H1 (cell line): ENCODE results near the gene CLIC3. TPM values are rescaled to one million over a fixed set of nuclear protein-coding genes. Genes with fewer than 3 reads are reported as not detected.

Source experiments
- CTCF ChIA-PET: fragments of 300-600 bp; sonication (Branson Sonifier 250); formaldehyde crosslinking; loops from one replicate; lab custom pipeline; 2021; ENCODE audit not compliant: partially characterized antibody; lab: Charles Lee
- POLR2A ChIA-PET: fragments of 300-600 bp; sonication (Branson Sonifier 250); formaldehyde crosslinking; loops from one replicate; lab custom pipeline; 2021; ENCODE audit warnings: inconsistent platforms; ENCODE audit not compliant: partially characterized antibody; lab: Charles Lee
- DNase-seq, 2 experiments: peaks; one replicate each; pipeline versions ENCODE4 v3.0.0 to v3.0.0-alpha.2; 2010 to 2022; ENCODE audit warnings: low spot score in 2 of 2, low read depth in 1 of 2, mixed read lengths in 1 of 2
- FAIRE-seq: peaks from 2 replicates; lab custom pipeline; 2011; peaks lifted over from hg19 to GRCh38; lab: Jason Lieb, UNC
- H2AFZ ChIP-seq: 2 replicates; pipeline ENCODE4 v1.8.1; 2012; ENCODE audit warnings: low read length, inconsistent platforms
- H2AK5ac ChIP-seq: 2 replicates; pipeline ENCODE4 v1.6.1; 2013; ENCODE audit warnings: low read depth, low read length
- H2BK120ac ChIP-seq: replicated peaks from 2 replicates; pipeline ENCODE3; 2013; ENCODE audit warnings: low read depth, low read length, inconsistent platforms
- H2BK12ac ChIP-seq: 2 replicates; pipeline ENCODE4 v1.6.1; 2013; ENCODE audit warnings: low read depth, low read length
- H2BK15ac ChIP-seq: 2 replicates; pipeline ENCODE4 v1.6.1; 2013; ENCODE audit warnings: low read length
- H2BK20ac ChIP-seq: 2 replicates; pipeline ENCODE4 v1.6.1; 2013; ENCODE audit warnings: low read length
- H2BK5ac ChIP-seq: 2 replicates; pipeline ENCODE4 v1.6.1; 2013; ENCODE audit warnings: low read depth, low read length
- H3K14ac ChIP-seq: 2 replicates; pipeline ENCODE4 v1.6.1; 2013; ENCODE audit warnings: inconsistent platforms; ENCODE audit not compliant: insufficient read length
- H3K18ac ChIP-seq: 2 replicates; pipeline ENCODE4 v1.6.1; 2013; ENCODE audit warnings: low read length; ENCODE audit errors: extremely low read depth
- H3K23ac ChIP-seq: 2 replicates; pipeline ENCODE4 v1.6.1; 2013; ENCODE audit warnings: inconsistent platforms; ENCODE audit not compliant: insufficient read length
- H3K23me2 ChIP-seq: 2 replicates; pipeline ENCODE4 v1.6.1; 2013; ENCODE audit warnings: low read depth, low read length
- H3K27ac ChIP-seq: 2 replicates; pipeline ENCODE4 v1.6.1; 2011; ENCODE audit warnings: low read depth, low read length, inconsistent platforms
- H3K27me3 ChIP-seq, 4 experiments: replicated peaks in 1 of 4; 1 replicate in 1 of 4; 2 replicates in 3 of 4; pipeline versions ENCODE4 v1.6.1 to v1.8.1; 2011 to 2013; ENCODE audit warnings: low read length in 3 of 4, mild to moderate bottlenecking in 3 of 4, inconsistent platforms in 2 of 4, mixed read lengths in 2 of 4, moderate library complexity in 1 of 4; ENCODE audit not compliant: control insufficient read depth in 3 of 4, insufficient read depth in 3 of 4; ENCODE audit errors: extremely low read depth in 1 of 4
- H3K36me3 ChIP-seq, 4 experiments: 2 replicates each; pipeline versions ENCODE4 v1.6.1 to v1.8.1; 2011 to 2013; ENCODE audit warnings: mild to moderate bottlenecking in 4 of 4, low read length in 3 of 4, moderate library complexity in 2 of 4, control low read depth in 1 of 4, inconsistent platforms in 1 of 4; ENCODE audit not compliant: insufficient read depth in 4 of 4, control insufficient read depth in 2 of 4
- H3K4ac ChIP-seq: replicated peaks from 2 replicates; pipeline ENCODE3; 2013; ENCODE audit warnings: low read length, low read depth, mixed read lengths, inconsistent platforms; ENCODE audit not compliant: insufficient read length
- H3K4me1 ChIP-seq, 4 experiments: replicated peaks in 1 of 4; 1 replicate in 1 of 4; 2 replicates in 3 of 4; pipeline versions ENCODE4 v1.6.1 to v1.8.1; 2011 to 2013; ENCODE audit warnings: low read length in 3 of 4, inconsistent platforms in 2 of 4, mixed read lengths in 1 of 4; ENCODE audit not compliant: insufficient read depth in 4 of 4, control insufficient read depth in 3 of 4
- H3K4me2 ChIP-seq, 2 experiments: 2 replicates each; pipeline versions ENCODE4 v1.6.1 to v1.8.1; 2011 to 2013; ENCODE audit warnings: low read depth in 2 of 2, low read length in 2 of 2, control low read depth in 1 of 2, inconsistent platforms in 1 of 2, mild to moderate bottlenecking in 1 of 2; ENCODE audit not compliant: insufficient read depth in 1 of 2
- H3K4me3 ChIP-seq, 4 experiments: fragments of 200-600, 300-600 bp in 1 of 4; sonication (generic), shearing (Covaris generic), sonication (Bioruptor Twin) in 1 of 4; 2 replicates each; pipeline versions ENCODE4 v1.5.1 to v1.8.1; 2011 to 2016; ENCODE audit warnings: low read length in 4 of 4, low read depth in 3 of 4, control low read depth in 2 of 4, inconsistent platforms in 2 of 4, mild to moderate bottlenecking in 2 of 4, mixed read lengths in 1 of 4, moderate library complexity in 1 of 4; ENCODE audit not compliant: insufficient read depth in 2 of 4; ENCODE audit errors: extremely low read depth in 1 of 4
- H3K56ac ChIP-seq: replicated peaks from 2 replicates; pipeline ENCODE3; 2013; ENCODE audit warnings: low read depth, mild to moderate bottlenecking, mixed read lengths, low read length, inconsistent platforms; ENCODE audit not compliant: insufficient read length
- H3K79me1 ChIP-seq: 2 replicates; pipeline ENCODE4 v1.6.1; 2013; ENCODE audit warnings: low read depth, low read length, control low read depth
- H3K79me2 ChIP-seq, 2 experiments: 2 replicates each; pipeline versions ENCODE4 v1.6.1 to v1.8.1; 2012 to 2013; ENCODE audit warnings: low read length in 2 of 2, mild to moderate bottlenecking in 2 of 2, inconsistent platforms in 1 of 2; ENCODE audit not compliant: insufficient read depth in 2 of 2, control insufficient read depth in 1 of 2
- H3K9ac ChIP-seq, 4 experiments: replicated peaks in 1 of 4; 1 replicate in 1 of 4; 2 replicates in 3 of 4; pipeline versions ENCODE4 v1.6.1 to v1.8.1; 2011 to 2013; ENCODE audit warnings: low read depth in 3 of 4, low read length in 3 of 4, control low read depth in 2 of 4, mild to moderate bottlenecking in 2 of 4, moderate library complexity in 2 of 4, inconsistent platforms in 1 of 4; ENCODE audit errors: extremely low read depth in 1 of 4
- H3K9me3 ChIP-seq, 2 experiments: 2 replicates each; pipeline versions ENCODE4 v1.6.1 to v1.8.1; 2012 to 2013; ENCODE audit warnings: mild to moderate bottlenecking in 2 of 2, moderate library complexity in 2 of 2, control low read depth in 1 of 2, inconsistent platforms in 1 of 2, low read depth in 1 of 2, low read length in 1 of 2, mixed read lengths in 1 of 2; ENCODE audit not compliant: insufficient read depth in 2 of 2
- H4K20me1 ChIP-seq, 2 experiments: replicated peaks in 1 of 2; 2 replicates each; pipeline versions ENCODE3 to v1.8.1; 2011 to 2013; ENCODE audit warnings: inconsistent platforms in 2 of 2, low read length in 2 of 2, mild to moderate bottlenecking in 1 of 2; ENCODE audit not compliant: insufficient read depth in 2 of 2, control insufficient read depth in 1 of 2
- H4K5ac ChIP-seq: 2 replicates; pipeline ENCODE4 v1.6.1; 2013; ENCODE audit warnings: low read length, low read depth, mixed read lengths, inconsistent platforms; ENCODE audit not compliant: insufficient read length
- H4K8ac ChIP-seq: 2 replicates; pipeline ENCODE4 v1.8.0; 2013; ENCODE audit warnings: mild to moderate bottlenecking, moderate library complexity, low read length, inconsistent platforms; ENCODE audit not compliant: insufficient read depth; ENCODE audit errors: extremely low read depth
- H4K91ac ChIP-seq: replicated peaks from 2 replicates; pipeline ENCODE3; 2013; ENCODE audit warnings: low read length, mixed read lengths, inconsistent platforms; ENCODE audit not compliant: insufficient read length
- ATF2 ChIP-seq: IDR thresholded peaks from 2 replicates; pipeline ENCODE4 v1.6.1; 2012; ENCODE audit warnings: low read length, inconsistent platforms
- POLR2AphosphoS5 ChIP-seq: IDR thresholded peaks from 2 replicates; pipeline ENCODE4 v1.6.1; 2011; ENCODE audit warnings: low read depth, low read length
- SAP30 ChIP-seq: fragments of 300-600 bp; sonication (generic); IDR thresholded peaks from 2 replicates; pipeline ENCODE4 v1.7.1; 2012; ENCODE audit warnings: low read length, moderate library complexity, mild to moderate bottlenecking, inconsistent platforms; ENCODE audit not compliant: insufficient read depth, insufficient replicate concordance
- WGBS, 2 experiments: shearing (Covaris generic) in 1 of 2; methylation state at CpG; one replicate each; pipeline versions ENCODE4 v1.1.6 to v1.1.7; 2013 to 2015; ENCODE audit warnings: low lambda C conversion rate in 2 of 2, mixed read lengths in 2 of 2, inconsistent platforms in 1 of 2, low coverage in 1 of 2, missing lambda C conversion rate in 1 of 2; ENCODE audit not compliant: insufficient replicate concordance in 2 of 2, insufficient coverage in 1 of 2, insufficient read length in 1 of 2; ENCODE audit errors: extremely low coverage in 1 of 2, missing lambda C conversion rate in 1 of 2; 5-methylcytosine and 5-hydroxymethylcytosine counted together
- polyA plus RNA-seq, 7 experiments: library from polyadenylated mRNA; depleted of rRNA in 3 of 7; stranded (reverse) in 5 of 7; unstranded in 2 of 7; fragments of >200 nt in 5 of 7; fragments of 200-250 nt in 2 of 7; gene quantifications; 1 replicate in 5 of 7; 2 replicates in 1 of 7; 4 replicates in 1 of 7; pipeline versions ENCODE4 v1.2.1 to v1.2.3, GENCODE V29; 2011 to 2013; ENCODE audit warnings: missing spikeins in 2 of 7, mixed read lengths in 2 of 7
- total RNA-seq: library from RNA; stranded (reverse); fragmentation: NEBNext Ultra II Directional; extraction: Animal tissue kit (Norgen Biotek cat#: 25700); gene quantifications from 2 replicates; pipeline ENCODE4 v1.2.1, GENCODE V29; 2021

Gene CLIC3
- total and polyA plus RNA-seq, 2 of the 8 experiments (the other 6 are each of a cell fraction or from before 2014, with no cell fraction given): 0.12 TPM; not detected in 1

- H3K4me2 ChIP-seq: no peak overlapping the region
- no peak overlapping the region for H3K56ac ChIP-seq
- H4K91ac ChIP-seq: no peak overlapping the region
- no peak overlapping the region for H2AFZ ChIP-seq
- H2BK12ac ChIP-seq: no peak overlapping the region
- H3K18ac ChIP-seq: no peak overlapping the region
- CTCF ChIA-PET: interaction anchor here (1.3 to 5.2 kb wide), 4 partner anchors 11 to 111 kb away, joined by 3 to 21 read pairs (median 6); partner anchors contain the start of genes C8G and FBXW5
- H3K79me1 ChIP-seq: no peaks in the 10 kb centered on the region
- no peak overlapping the region for H3K4ac ChIP-seq
- no peak overlapping the region for H2AK5ac ChIP-seq
- no peak overlapping the region for H2BK20ac ChIP-seq
- no peaks in the 10 kb centered on the region for H3K79me2 ChIP-seq
- H4K5ac ChIP-seq: no peak overlapping the region
- DNase-seq (no peak), FAIRE-seq (no peak)
- H2BK120ac ChIP-seq: no peak overlapping the region
- H3K23me2 ChIP-seq: peaks cover 12% of the 10 kb centered on the region; the same call in 1 of the 2 replicates
- peaks cover 0 to 2% (median under 1%) of the 10 kb centered on the region in 4 experiments; a peak in 2 of 7 replicates for H3K4me1 ChIP-seq
- no peak overlapping the region for H2BK5ac ChIP-seq
- no peaks in the 10 kb centered on the region for H3K9me3 ChIP-seq
- no peaks in the 10 kb centered on the region for H3K27me3 ChIP-seq
- H3K4me3 ChIP-seq: no peak overlapping the region
- no peak overlapping the region for H3K27ac ChIP-seq
- POLR2A ChIA-PET: no interaction called here
- H4K8ac ChIP-seq: no peak overlapping the region
- no peak overlapping the region for H3K9ac ChIP-seq
- H4K20me1 ChIP-seq: peaks cover 0 to 6% of the 10 kb centered on the region in 2 experiments
- H2BK15ac ChIP-seq: no peak overlapping the region
- WGBS, 2 experiments: 89% methylated on average over 9 of the region's 9 CpGs; no CpG with 5 or more reads in 1 of the 2 experiments
- no peak for TF ChIP-seq ATF2
- no peak for TF ChIP-seq POLR2AphosphoS5
- TF ChIP-seq SAP30: no peak
- H3K36me3 ChIP-seq: no peaks in the 10 kb centered on the region
- no peak overlapping the region for H3K14ac ChIP-seq
- no peak overlapping the region for H3K23ac ChIP-seq
These were observed 40.4 kb downstream of the CLIC3 start for GRCh38 chr9:136955943-136956335.
